ENCODE data around the gene BORCS8.

BORCS8 gene

DNA sequence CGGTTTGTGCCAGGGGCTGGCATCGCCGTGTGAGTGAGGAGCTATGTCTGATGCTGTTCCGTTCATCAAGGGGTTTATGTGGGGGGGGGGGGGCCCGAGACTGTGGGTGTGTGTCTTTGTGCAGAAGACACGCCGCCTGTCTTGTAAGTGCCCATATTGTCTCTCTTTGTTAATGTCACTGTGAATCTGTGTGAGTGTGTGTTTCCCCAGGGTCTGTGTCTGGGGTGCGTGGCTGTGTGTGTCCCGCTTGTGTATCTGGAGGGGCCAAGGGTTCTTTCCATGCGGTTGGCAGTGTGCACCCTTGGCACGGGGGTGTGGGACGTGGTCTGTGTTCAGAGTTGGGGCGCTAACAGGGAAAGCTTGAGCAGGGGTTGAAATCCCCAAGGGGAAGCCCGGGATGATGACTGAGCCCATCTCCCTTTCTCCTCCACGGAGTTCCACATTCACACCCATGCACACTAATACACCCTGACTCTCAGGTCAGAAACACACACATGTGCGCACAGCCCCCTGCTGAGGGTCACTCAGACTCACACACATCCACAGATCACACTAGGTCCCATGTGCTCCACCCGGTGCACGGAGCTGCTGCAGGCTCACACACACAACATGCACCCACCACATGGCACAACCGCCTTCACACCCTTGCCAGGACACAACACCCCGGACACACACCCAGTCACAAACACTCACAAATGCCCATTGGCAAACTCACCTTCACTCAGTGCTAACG, 21.6 kb upstream of the BORCS8 start:
- no peak for DNase-seq

DNA sequence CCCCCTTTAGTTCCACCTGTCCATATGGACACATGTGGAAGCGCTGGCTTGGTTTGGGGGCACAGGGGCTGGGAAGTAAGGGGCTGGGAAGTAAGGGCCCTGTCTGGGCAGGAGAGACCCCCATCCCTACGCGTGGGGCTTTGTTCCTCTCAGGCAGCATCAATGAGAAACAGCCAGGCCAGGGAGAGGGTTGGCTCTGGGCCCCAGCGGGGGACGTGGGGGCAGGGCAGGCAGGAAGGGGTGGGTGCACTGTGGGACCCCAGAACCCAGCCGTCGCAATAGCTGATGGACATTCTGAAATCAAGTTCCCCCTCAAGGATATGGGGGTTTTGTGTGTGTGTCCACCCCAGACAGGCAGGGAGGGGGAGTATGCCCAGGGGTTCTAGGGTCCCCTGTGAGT, 21.0 kb upstream of the BORCS8 start:
- no peak for DNase-seq

DNA sequence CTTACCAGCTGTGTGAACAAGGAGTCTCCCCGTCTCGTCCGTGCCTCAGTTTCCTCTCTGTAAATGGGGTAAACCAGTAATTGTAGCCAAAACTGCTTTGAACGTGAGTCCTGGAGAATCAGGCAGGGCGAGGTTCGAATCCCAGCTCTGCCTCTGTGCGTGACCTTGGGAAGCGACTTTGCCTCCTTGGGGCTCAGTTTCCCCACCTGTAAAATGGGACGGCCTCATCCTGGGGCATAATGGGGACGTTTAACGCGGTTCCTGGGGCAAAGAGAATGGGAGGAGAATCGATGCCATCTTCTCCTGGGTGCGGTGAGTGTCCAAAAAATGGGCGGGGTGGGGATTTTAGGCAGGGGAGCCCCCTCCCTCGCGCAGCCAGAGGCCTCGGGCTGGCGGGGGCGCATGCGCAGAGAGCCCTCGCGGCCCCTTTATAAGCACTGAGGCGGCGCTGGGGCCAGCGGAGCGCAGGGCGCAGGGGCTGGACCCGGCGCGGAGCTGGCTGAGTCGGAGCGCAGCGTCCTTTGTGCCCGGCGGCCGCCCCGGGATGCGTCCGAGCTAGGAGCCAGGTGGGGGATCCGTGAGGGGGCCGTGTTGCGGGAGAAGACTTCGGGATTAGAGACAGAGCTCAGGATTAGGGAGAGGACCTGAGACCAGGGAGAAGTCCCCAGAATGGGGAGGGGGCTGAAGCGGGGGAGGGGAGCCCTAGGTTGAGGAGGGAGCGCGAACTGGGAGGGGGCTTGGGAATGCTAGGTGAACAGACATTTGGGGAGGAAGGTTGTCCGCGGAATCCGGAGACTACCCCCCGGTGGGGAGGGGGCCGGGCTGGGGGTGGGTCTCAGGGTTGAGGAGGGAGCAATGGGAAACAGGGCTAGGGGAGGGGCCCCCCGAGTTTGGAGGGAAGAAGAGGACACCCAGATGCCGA, 19.8 kb upstream of the BORCS8 start, which contains the start of gene NCAN:
Gene NCAN, plus strand, starts transcription at position 460 of the 922 bp plus-strand sequence. CDS start 4,996 bp downstream, outside the sequence.
- no peak for DNase-seq

- no peak for DNase-seq
Observed at GRCh38 chr19:19209372-19209771, 17.4 kb upstream of the BORCS8 start.

DNA sequence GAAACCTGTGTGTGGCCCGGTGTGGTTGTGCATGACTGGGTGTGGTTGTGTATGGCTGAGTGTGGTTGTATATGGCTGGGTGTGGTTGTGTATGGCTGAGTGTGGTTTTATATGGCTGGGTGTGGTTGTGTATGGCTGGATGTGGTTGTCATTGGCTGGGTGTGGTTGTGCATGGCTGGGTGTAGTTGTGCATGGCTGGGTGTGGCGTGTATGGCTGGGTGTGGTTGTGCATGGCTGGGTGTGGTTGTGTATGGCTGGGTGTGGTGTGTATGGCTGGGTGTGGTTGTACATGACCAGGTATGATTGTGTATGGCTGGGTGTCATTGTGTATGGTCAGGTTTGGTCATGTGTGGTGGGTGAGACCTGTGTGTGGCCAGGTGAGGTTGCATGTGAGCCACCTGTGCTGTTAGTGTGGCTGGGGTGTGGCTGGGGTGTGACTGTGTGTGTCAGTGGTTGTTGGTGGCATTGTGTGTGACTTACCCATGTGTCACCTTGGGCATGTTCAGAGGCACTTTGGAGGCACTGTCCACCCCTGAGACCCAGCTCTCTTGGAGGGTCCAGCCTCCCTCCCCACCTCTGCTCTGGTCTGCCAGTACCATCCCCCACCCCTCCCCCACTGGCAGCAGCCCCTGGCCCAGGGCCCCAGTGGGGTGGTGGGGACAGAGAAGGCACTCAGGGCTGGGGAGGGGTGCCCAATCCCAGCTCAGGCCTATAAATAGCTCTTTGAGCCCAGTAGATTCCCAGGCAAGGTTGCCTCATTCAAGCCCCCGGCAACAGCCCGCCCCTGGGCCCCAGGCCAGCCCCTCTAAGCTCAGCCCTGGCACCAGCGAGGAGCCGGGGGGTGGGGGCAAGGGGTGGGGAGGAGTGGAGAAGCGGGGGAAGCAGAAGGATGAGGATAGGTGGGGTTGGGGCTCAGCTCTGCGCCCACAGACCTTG, 16.0 kb upstream of the BORCS8 start:
- DNase-seq, result no peak

- DNase-seq, result no peak
Observed at GRCh38 chr19:19206938-19207337, 15.0 kb upstream of the BORCS8 start.

- no peak for DNase-seq
Observed at GRCh38 chr19:19205416-19206410, 13.8 kb upstream of the BORCS8 start.

DNA sequence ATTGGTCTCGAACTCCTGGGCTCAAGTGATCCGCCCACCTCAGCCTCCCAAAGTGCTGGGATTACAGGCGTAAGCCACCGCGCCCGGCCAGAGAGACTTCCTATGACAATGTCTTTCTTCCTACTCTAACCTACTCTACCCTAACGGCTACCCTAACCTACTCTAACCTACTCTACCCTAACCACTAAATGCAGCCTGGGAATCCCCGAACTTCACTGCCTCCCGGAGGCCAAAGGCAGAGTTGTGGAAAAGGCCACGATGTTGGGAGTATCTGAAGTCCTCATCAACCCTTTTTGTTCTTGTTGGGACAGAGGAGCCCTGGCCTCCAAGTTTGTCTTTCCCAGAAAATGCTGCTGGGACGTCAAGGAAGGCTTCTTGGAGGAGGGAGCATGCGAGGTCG, 12.2 kb upstream of the BORCS8 start:
- no peak for DNase-seq

GRCh38 chr19:19203012-19203856, 11.3 kb upstream of the BORCS8 start, which contains the start of gene NR2C2AP:
Gene NR2C2AP (minus strand): TSS chr19:19203414. CDS start chr19:19203060, 354 bp downstream.
- DNase-seq, result peak; percentile 94

- DNase-seq, result no peak
Observed at GRCh38 chr19:19202707-19203011, 10.7 kb upstream of the BORCS8 start.

DNA sequence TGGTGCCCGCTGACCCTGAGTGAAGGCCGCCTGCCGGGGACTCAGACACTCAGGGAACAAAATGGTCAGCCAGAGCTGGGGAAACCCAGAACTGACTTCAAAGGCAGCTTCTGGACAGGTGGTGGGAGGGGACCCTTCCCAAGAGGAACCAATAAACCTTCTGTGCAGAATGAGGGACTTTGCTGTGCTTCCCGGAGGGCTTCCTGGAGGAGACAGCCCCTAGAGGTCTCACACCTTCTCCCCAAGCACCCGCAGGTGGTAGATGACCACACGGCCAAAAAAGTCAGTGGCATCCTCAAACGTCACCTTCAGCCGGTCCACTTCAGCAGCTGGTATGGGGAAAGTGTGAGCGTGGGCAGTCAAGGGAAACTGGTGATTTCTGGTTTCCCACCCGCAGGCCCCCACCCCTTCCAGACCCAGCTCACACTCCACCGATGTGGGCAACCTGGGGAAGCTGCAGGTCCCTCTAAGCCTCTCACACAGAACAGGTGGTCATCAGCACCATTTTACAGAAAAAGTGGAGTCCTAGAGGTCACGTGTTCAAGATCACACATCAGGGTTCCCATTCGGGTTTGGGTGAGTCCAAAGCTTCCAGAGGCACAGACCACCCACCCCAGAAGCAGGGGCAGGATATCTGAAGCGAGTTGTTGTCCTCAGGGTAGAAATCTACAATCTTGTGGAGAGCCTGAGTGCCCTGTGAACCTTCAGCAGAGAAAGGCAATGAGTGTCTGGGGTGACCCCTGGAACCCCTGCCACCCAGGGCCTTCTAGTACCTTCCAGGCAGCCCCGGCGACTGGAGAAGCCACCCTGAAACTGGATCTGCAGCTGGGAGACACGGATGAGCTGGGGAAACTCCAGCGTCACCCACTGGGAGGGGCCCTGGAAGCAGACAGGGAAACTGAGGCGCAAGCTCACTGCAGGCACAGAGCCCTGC, 10.0 kb upstream of the BORCS8 start:
- DNase-seq, result no peak

- no peak for DNase-seq
Observed at GRCh38 chr19:19193926-19194325, 2.0 kb upstream of the BORCS8 start.

GRCh38 chr19:19192910-19193423, 1.0 kb upstream of the BORCS8 start:
- DNase-seq, result no peak

DNA sequence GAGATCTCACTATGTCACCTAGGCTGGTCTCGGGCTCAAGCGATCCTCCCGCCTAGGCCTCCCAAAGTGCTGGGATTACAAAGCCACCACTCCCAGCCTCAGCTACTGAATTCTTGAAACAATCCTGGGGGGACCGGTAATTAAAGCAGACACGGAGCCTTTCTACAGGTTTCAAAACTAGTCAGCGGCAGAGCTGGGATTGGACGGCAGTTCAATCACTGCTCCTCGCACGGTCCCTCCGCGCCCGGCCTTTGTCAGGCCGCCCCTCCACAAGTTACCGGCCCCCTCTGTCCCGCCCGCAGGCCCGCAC, 229 bp downstream of the BORCS8 start:
- DNase-seq, result no peak

GRCh38 chr19:19186742-19187141, 5.2 kb downstream of the BORCS8 start:
- DNase-seq, result no peak

DNA sequence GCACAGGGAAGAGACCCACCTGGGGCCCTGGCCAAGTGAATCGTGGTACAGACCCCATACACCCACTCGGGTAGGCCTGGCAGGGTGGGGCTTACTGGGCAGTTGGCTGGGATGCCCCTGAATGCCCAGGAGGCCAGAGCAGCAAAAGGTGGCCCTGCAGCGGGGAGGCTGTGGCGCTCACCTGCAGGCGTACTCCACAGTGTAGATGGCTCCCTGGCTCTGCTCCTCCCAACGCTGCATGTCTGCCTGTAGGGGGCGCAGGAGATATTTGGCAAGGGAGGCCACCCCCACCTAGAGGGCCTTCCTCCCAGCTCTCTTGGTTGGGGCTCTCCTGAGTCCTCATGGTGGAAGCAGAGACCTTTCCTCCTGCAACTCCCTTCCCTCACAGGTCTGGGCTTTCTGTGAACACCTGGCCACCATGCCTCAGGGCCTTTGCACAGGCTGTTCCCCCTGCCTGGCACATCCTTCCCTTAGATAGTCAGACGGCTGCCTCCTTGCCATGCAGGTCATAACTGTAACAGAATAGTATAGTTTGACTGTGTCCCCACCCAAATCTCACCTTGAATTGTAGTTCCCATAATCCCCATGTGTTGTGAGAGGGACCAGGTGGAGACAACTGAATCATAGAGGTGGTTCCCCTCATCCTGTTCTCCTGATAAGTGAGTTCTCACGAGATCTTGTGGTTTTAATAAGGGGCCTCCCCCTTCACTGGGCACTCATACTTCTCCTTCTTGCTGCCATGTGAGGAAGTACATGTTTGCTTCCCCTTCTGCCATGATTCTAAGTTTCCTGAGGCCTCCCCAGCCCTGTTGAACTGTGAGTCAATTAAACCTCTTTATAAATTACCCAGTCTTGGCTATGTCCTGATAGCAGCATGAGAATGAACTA, 5.9 kb downstream of the BORCS8 start:
- peak; percentile 69 for DNase-seq

DNA sequence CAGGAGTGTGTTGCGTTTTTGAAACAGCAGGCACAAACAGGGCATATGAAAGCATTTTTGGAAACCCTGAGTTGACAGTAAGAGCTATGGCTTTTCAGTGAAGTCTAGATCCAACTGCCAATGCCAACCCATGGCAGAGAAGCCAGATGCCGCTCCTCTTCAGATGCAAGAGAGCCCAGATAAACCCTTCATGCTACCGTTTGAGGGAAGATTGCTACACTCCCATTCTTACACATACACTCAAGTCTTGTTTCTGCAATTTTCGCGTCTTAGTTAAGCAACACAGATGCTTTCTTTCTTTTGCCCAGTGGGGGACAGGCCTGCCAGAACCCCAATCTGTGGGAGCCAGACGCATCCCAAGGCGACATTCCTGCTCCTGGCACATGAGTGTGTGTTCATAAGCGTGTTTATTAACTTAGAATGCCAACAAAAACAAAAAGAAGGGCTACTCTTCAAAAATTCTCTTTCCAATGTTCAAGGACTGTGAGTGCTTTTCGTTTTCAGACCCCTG, 10.4 kb downstream of the BORCS8 start:
- no peak for DNase-seq
